KMS-11 (cell line): ENCODE results near the gene TMEM158.

Experiments used
- H2AFZ ChIP-seq: fragments of 200-600 bp; sonication (generic); 2 replicates; pipeline ENCODE4 v1.6.1; 2016; ENCODE audit warnings: antibody characterized with exemption, mixed run types, low read depth
- H3K27ac ChIP-seq: fragments of 200-600 bp; sonication (generic); 2 replicates; pipeline ENCODE4 v1.6.1; 2016; ENCODE audit warnings: mild to moderate bottlenecking, mixed run types
- H3K27me3 ChIP-seq: fragments of 200-600 bp; sonication (generic); 2 replicates; pipeline ENCODE4 v1.6.1; 2017; ENCODE audit warnings: mild to moderate bottlenecking, low read depth, mixed run types, moderate library complexity; ENCODE audit not compliant: insufficient read depth
- H3K36me3 ChIP-seq: fragments of 200-600 bp; sonication (generic); 2 replicates; pipeline ENCODE4 v1.6.1; 2017; ENCODE audit warnings: mild to moderate bottlenecking, mixed run types; ENCODE audit not compliant: insufficient read depth
- H3K4me1 ChIP-seq: fragments of 200-600 bp; sonication (generic); 2 replicates; pipeline ENCODE4 v1.6.1; 2016; ENCODE audit warnings: mild to moderate bottlenecking, low read depth, mixed run types; ENCODE audit not compliant: poor library complexity, severe bottlenecking
- H3K4me2 ChIP-seq: fragments of 200-600 bp; sonication (generic); 2 replicates; pipeline ENCODE4 v1.7.0; 2016; ENCODE audit warnings: mild to moderate bottlenecking, mixed run types
- H3K4me3 ChIP-seq: fragments of 200-600 bp; sonication (generic); IDR thresholded peaks from 2 replicates; pipeline ENCODE4 v1.6.1; 2017; ENCODE audit warnings: low read depth, low read length, mixed read lengths; ENCODE audit not compliant: insufficient read depth
- H3K79me2 ChIP-seq: fragments of 200-600 bp; sonication (generic); 2 replicates; pipeline ENCODE4 v1.6.1; 2016; ENCODE audit warnings: low read depth, mixed run types; ENCODE audit not compliant: insufficient read depth
- H3K9ac ChIP-seq: fragments of 200-600 bp; sonication (generic); 2 replicates; pipeline ENCODE4 v1.6.1; 2016; ENCODE audit warnings: mild to moderate bottlenecking, mixed run types
- H4K20me1 ChIP-seq: fragments of 200-600 bp; sonication (generic); 2 replicates; pipeline ENCODE4 v1.6.1; 2016; ENCODE audit warnings: mild to moderate bottlenecking, mixed run types; ENCODE audit not compliant: insufficient read depth
- CTCF ChIP-seq: fragments of 200-600 bp; sonication (generic); conservative IDR thresholded peaks from 2 replicates; pipeline ENCODE4 v1.6.1; 2017; ENCODE audit warnings: low read depth, mild to moderate bottlenecking, antibody characterized with exemption, low read length, moderate library complexity, mixed read lengths

The TMEM158 gene

GRCh38 chr3:45180051-45180450 lies 46.0 kb downstream of the TMEM158 start:
- Histone ChIP-seq H3K4me2 (no peak overlapping the region), H2AFZ (no peak overlapping the region), H3K27ac (no peak overlapping the region), H3K27me3 (no peaks in the 10 kb centered on the region), H3K4me3 (no peak overlapping the region), H3K36me3 (no peaks in the 10 kb centered on the region), H4K20me1 (no peaks in the 10 kb centered on the region), H3K9ac (no peak overlapping the region), H3K4me1 (peaks cover 27% of the 10 kb centered on the region), H3K79me2 (no peaks in the 10 kb centered on the region)
- TF ChIP-seq CTCF, result no peak

GRCh38 chr3:45179163-45179562 lies 46.9 kb downstream of the TMEM158 start:
- Histone ChIP-seq H3K27ac (no peak overlapping the region), H4K20me1 (no peaks in the 10 kb centered on the region), H2AFZ (no peak overlapping the region), H3K27me3 (no peaks in the 10 kb centered on the region), H3K4me2 (no peak overlapping the region), H3K4me3 (no peak overlapping the region), H3K79me2 (no peaks in the 10 kb centered on the region), H3K4me1 (peaks cover 19% of the 10 kb centered on the region), H3K36me3 (no peaks in the 10 kb centered on the region), H3K9ac (no peak overlapping the region)
- TF ChIP-seq CTCF, result no peak

GRCh38 chr3:45178183-45179023 lies 47.7 kb downstream of the TMEM158 start:
- H3K79me2 ChIP-seq, result no peaks in the 10 kb centered on the region
- no peaks in the 10 kb centered on the region for H3K36me3 ChIP-seq
- no peaks in the 10 kb centered on the region for H4K20me1 ChIP-seq
- no peak overlapping the region for H2AFZ ChIP-seq
- no peaks in the 10 kb centered on the region for H3K27me3 ChIP-seq
- no peak overlapping the region for H3K9ac ChIP-seq
- H3K27ac ChIP-seq, result no peak overlapping the region
- H3K4me1 ChIP-seq, result peaks cover 11% of the 10 kb centered on the region
- H3K4me2 ChIP-seq, result no peak overlapping the region
- TF ChIP-seq CTCF, result no peak
- no peak overlapping the region for H3K4me3 ChIP-seq

- Histone ChIP-seq H3K9ac (no peak overlapping the region), H3K27ac (no peak overlapping the region), H3K4me2 (no peak overlapping the region), H3K4me3 (no peak overlapping the region), H4K20me1 (no peaks in the 10 kb centered on the region), H2AFZ (no peak overlapping the region), H3K79me2 (no peaks in the 10 kb centered on the region), H3K27me3 (no peaks in the 10 kb centered on the region), H3K36me3 (no peaks in the 10 kb centered on the region), H3K4me1 (no peaks in the 10 kb centered on the region)
- no peak for TF ChIP-seq CTCF
These were observed 49.2 kb downstream of the TMEM158 start for GRCh38 chr3:45176912-45177311.
